DOHH2 (cell line): ENCODE data around the gene DLK1.

Source experiments
- H3F3A ChIP-seq: fragments of 200-600 bp; sonication (generic), shearing (Covaris generic); 2 replicates; pipeline ENCODE4 v1.6.0; 2016; ENCODE audit warnings: antibody characterized with exemption, mild to moderate bottlenecking; ENCODE audit not compliant: control insufficient read depth, insufficient read depth
- H3K27ac ChIP-seq: fragments of 200-600 bp; sonication (generic); 2 replicates; pipeline ENCODE4 v1.5.1; 2014; ENCODE audit warnings: low read depth, mild to moderate bottlenecking, low read length, moderate library complexity
- H3K27me3 ChIP-seq: fragments of 200-600 bp; sonication (generic); 2 replicates; pipeline ENCODE4 v1.6.1; 2014; ENCODE audit warnings: mild to moderate bottlenecking, low read length, mixed read lengths; ENCODE audit not compliant: control insufficient read depth
- H3K36me3 ChIP-seq: fragments of 200-600 bp; sonication (generic); 2 replicates; pipeline ENCODE4 v1.6.1; 2014; ENCODE audit warnings: mild to moderate bottlenecking, low read length, moderate library complexity, mixed read lengths; ENCODE audit not compliant: control insufficient read depth
- H3K4me1 ChIP-seq: fragments of 200-600 bp; sonication (generic); 2 replicates; pipeline ENCODE4 v1.6.1; 2014; ENCODE audit warnings: mild to moderate bottlenecking, low read length, mixed read lengths; ENCODE audit not compliant: control insufficient read depth
- H3K4me2 ChIP-seq: fragments of 200-600 bp; sonication (generic); 2 replicates; pipeline ENCODE4 v1.6.0; 2014; ENCODE audit warnings: mild to moderate bottlenecking, low read length, moderate library complexity
- H3K4me3 ChIP-seq: fragments of 200-600 bp; sonication (generic); 2 replicates; pipeline ENCODE4 v1.5.1; 2014; ENCODE audit warnings: mild to moderate bottlenecking, low read length, mixed read lengths
- H3K79me2 ChIP-seq: fragments of 200-600 bp; sonication (generic); 2 replicates; pipeline ENCODE4 v1.6.1; 2014; ENCODE audit warnings: mild to moderate bottlenecking, low read length, mixed read lengths; ENCODE audit not compliant: control insufficient read depth
- H3K9me2 ChIP-seq: fragments of 200-600 bp; sonication (generic); replicated peaks from 2 replicates; pipeline ENCODE4 v1.6.1; 2014; ENCODE audit warnings: mild to moderate bottlenecking, low read length, mixed read lengths; ENCODE audit not compliant: control insufficient read depth
- H3K9me3 ChIP-seq: fragments of 200-600 bp; sonication (generic); 2 replicates; pipeline ENCODE4 v1.6.1; 2014; ENCODE audit warnings: antibody characterized with exemption, low read length, mixed read lengths; ENCODE audit not compliant: control insufficient read depth, insufficient read depth
- H4K20me1 ChIP-seq: fragments of 200-600 bp; sonication (generic); 2 replicates; pipeline ENCODE4 v1.6.0; 2014; ENCODE audit warnings: low read depth, mild to moderate bottlenecking, antibody characterized with exemption, low read length, moderate library complexity; ENCODE audit not compliant: control insufficient read depth, insufficient read depth
- EZH2phosphoT487 ChIP-seq: fragments of 200-600 bp; sonication (generic); IDR thresholded peaks from 2 replicates; pipeline ENCODE4 v1.6.1; 2017; ENCODE audit warnings: borderline replicate concordance, mild to moderate bottlenecking, antibody characterized with exemption, low read length, moderate library complexity, mixed read lengths
- TF ChIP-seq, protein P1 (sequence below): fragments of 200-600 bp; sonication (generic); IDR thresholded peaks from one replicate; pipeline ENCODE4 v1.5.1; 2014; ENCODE audit warnings: antibody characterized with exemption, mild to moderate bottlenecking, low read depth, low read length; ENCODE audit not compliant: poor library complexity, severe bottlenecking

The DLK1 gene

GRCh38 chr14:100786131-100786530, 59.4 kb downstream of the DLK1 start:
- Histone ChIP-seq H3K27ac (no peak overlapping the region), H3K36me3 (no peaks in the 10 kb centered on the region), H3F3A (no peaks in the 10 kb centered on the region), H4K20me1 (no peaks in the 10 kb centered on the region), H3K4me1 (no peaks in the 10 kb centered on the region), H3K4me3 (no peak overlapping the region), H3K27me3 (no peaks in the 10 kb centered on the region), H3K79me2 (no peaks in the 10 kb centered on the region), H3K9me3 (no peaks in the 10 kb centered on the region), H3K9me2 (no peaks in the 10 kb centered on the region), H3K4me2 (no peak overlapping the region)
- TF ChIP-seq, protein P1, sequence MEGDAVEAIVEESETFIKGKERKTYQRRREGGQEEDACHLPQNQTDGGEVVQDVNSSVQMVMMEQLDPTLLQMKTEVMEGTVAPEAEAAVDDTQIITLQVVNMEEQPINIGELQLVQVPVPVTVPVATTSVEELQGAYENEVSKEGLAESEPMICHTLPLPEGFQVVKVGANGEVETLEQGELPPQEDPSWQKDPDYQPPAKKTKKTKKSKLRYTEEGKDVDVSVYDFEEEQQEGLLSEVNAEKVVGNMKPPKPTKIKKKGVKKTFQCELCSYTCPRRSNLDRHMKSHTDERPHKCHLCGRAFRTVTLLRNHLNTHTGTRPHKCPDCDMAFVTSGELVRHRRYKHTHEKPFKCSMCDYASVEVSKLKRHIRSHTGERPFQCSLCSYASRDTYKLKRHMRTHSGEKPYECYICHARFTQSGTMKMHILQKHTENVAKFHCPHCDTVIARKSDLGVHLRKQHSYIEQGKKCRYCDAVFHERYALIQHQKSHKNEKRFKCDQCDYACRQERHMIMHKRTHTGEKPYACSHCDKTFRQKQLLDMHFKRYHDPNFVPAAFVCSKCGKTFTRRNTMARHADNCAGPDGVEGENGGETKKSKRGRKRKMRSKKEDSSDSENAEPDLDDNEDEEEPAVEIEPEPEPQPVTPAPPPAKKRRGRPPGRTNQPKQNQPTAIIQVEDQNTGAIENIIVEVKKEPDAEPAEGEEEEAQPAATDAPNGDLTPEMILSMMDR, result no peak
- TF ChIP-seq EZH2phosphoT487, result no peak

DNA sequence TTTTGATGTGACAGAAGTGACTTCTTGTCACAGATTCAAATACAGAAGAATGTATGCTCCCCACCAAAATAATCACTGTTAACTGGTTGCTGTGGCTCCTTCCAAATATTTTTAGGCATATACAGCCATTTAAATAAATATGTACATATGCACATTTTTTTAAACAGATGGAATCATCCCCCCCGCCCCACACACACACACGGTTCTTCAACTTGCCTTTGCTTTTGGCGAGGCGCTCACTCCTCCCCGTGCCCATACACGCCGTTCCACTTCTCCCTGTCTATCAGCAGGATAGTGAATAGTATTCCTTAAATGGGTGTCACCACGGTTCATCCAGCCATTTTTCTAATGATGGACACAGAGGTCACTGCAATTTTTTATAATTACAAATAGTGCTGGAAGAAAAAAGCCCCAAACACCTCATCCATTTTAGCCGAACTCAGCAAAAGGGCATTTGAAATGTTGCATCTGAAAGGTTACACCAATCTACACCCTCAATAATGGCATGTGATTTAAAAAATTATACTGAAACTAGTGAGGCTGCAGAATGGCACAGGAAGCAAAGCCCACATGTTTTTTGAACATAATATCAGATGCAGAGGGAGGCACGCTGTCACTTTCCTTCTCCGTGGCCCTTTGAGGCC, 60.0 kb downstream of the DLK1 start:
- Histone ChIP-seq H3K79me2 (no peaks in the 10 kb centered on the region), H3K27me3 (no peaks in the 10 kb centered on the region), H4K20me1 (no peaks in the 10 kb centered on the region), H3F3A (no peaks in the 10 kb centered on the region), H3K4me3 (no peak overlapping the region), H3K9me3 (no peaks in the 10 kb centered on the region), H3K4me1 (no peaks in the 10 kb centered on the region), H3K36me3 (no peaks in the 10 kb centered on the region), H3K27ac (no peak overlapping the region), H3K9me2 (no peaks in the 10 kb centered on the region), H3K4me2 (no peak overlapping the region)
- no peak for TF ChIP-seq EZH2phosphoT487
- TF ChIP-seq, protein P1, result no peak

- Histone ChIP-seq H4K20me1 (no peaks in the 10 kb centered on the region), H3K27me3 (no peaks in the 10 kb centered on the region; the same call in 1 of the 2 replicates), H3K27ac (no peak overlapping the region), H3F3A (no peaks in the 10 kb centered on the region), H3K79me2 (no peaks in the 10 kb centered on the region), H3K4me3 (no peak overlapping the region), H3K4me2 (no peak overlapping the region), H3K9me2 (no peaks in the 10 kb centered on the region), H3K9me3 (no peaks in the 10 kb centered on the region), H3K4me1 (no peaks in the 10 kb centered on the region), H3K36me3 (no peaks in the 10 kb centered on the region)
- TF ChIP-seq EZH2phosphoT487, result no peak
- TF ChIP-seq, protein P1, result no peak
These were observed 61.0 kb downstream of the DLK1 start for GRCh38 chr14:100787659-100788058.
